Activated naive CD4-positive, alpha-beta T cell treated with anti-CD3 and anti-CD28 coated beads for 36 hours (primary cell): ENCODE measurements around the gene P3R3URF. TPM values are rescaled to one million over a fixed set of nuclear protein-coding genes. Genes with fewer than 3 reads are reported as not detected.

Experiments used
- CTCF ChIA-PET: fragments of 350-600 bp; sonication (Branson Sonifier 250); formaldehyde crosslinking; loops from one replicate; lab custom pipeline; 2021; ENCODE audit warnings: antibody characterized with exemption; lab: Charles Lee
- DNase-seq: peaks from one replicate; pipeline ENCODE4 v3.0.0-alpha.2; 2020
- H3K27ac Mint-ChIP-seq: one replicate; pipeline ENCODE4 v1.8.0; 2021; ENCODE audit warnings: mild to moderate bottlenecking, mixed read lengths
- H3K27me3 Mint-ChIP-seq: one replicate; pipeline ENCODE4 v1.8.0; 2021; ENCODE audit warnings: low read depth, mixed read lengths
- H3K36me3 Mint-ChIP-seq: one replicate; pipeline ENCODE4 v1.8.0; 2021; ENCODE audit warnings: low read depth, mixed read lengths
- H3K4me1 Mint-ChIP-seq: one replicate; pipeline ENCODE4 v1.8.0; 2021; ENCODE audit warnings: low read depth, mixed read lengths
- H3K4me3 Mint-ChIP-seq: one replicate; pipeline ENCODE4 v1.8.0; 2021; ENCODE audit warnings: mild to moderate bottlenecking, moderate library complexity, mixed read lengths
- H3K9me3 Mint-ChIP-seq: one replicate; pipeline ENCODE4 v1.8.0; 2021; ENCODE audit warnings: mixed read lengths
- intact Hi-C: fragments of 100-400 bp; cut with micrococcal nuclease; formaldehyde crosslinking; loops from one replicate; pipeline ENCODE4 v1.15.1; 2023
- total RNA-seq, 2 experiments: library from RNA; stranded (reverse); gene quantifications; one replicate each; pipeline ENCODE4 v1.2.3, GENCODE V29; 2021

P3R3URF gene
- total RNA-seq, 2 experiments from 2014 or later, result not detected

- Mint-ChIP-seq H3K9me3 (no peaks in the 10 kb centered on the region), H3K4me3 (no peak overlapping the region), H3K36me3 (no peaks in the 10 kb centered on the region), H3K27me3 (no peaks in the 10 kb centered on the region), H3K27ac (no peak overlapping the region), H3K4me1 (peaks cover 7% of the 10 kb centered on the region)
- no peak for DNase-seq
- CTCF ChIA-PET, result interaction anchor here (1.1 to 1.5 kb wide), 2 partner anchors 17 to 40 kb away, joined by 3 to 8 read pairs; no protein-coding TSS in a partner anchor
- intact Hi-C loops, result no loop called here
These were observed 30.1 kb upstream of the P3R3URF start for GRCh38 chr1:46206399-46206798.

- Mint-ChIP-seq H3K27me3 (no peaks in the 10 kb centered on the region), H3K27ac (no peak overlapping the region), H3K4me1 (peaks cover 7% of the 10 kb centered on the region), H3K9me3 (no peaks in the 10 kb centered on the region), H3K36me3 (no peaks in the 10 kb centered on the region), H3K4me3 (no peak overlapping the region)
- CTCF ChIA-PET, result no interaction called here
- DNase-seq, result no peak
- intact Hi-C loops, result no loop called here
These were observed 29.5 kb upstream of the P3R3URF start for GRCh38 chr1:46205791-46206190.

GRCh38 chr1:46205141-46205540 is 28.9 kb upstream of the P3R3URF start:
- H3K27me3 Mint-ChIP-seq, result no peaks in the 10 kb centered on the region
- H3K9me3 Mint-ChIP-seq, result no peaks in the 10 kb centered on the region
- no peak overlapping the region for H3K27ac Mint-ChIP-seq
- H3K36me3 Mint-ChIP-seq, result no peaks in the 10 kb centered on the region
- CTCF ChIA-PET, result interaction anchor here (1.3 to 1.4 kb wide), 2 partner anchors 18 to 43 kb away, joined by 3 to 5 read pairs; no protein-coding TSS in a partner anchor
- intact Hi-C loops, result no loop called here
- H3K4me3 Mint-ChIP-seq, result no peak overlapping the region
- peaks cover 7% of the 10 kb centered on the region for H3K4me1 Mint-ChIP-seq
- DNase-seq, result no peak

GRCh38 chr1:46204406-46204742 is 28.1 kb upstream of the P3R3URF start:
- H3K4me1 Mint-ChIP-seq, result peaks cover 7% of the 10 kb centered on the region
- intact Hi-C loops, result no loop called here
- no peaks in the 10 kb centered on the region for H3K9me3 Mint-ChIP-seq
- no peaks in the 10 kb centered on the region for H3K27me3 Mint-ChIP-seq
- peak overlapping the region; percentile 2 for H3K4me3 Mint-ChIP-seq
- DNase-seq, result no peak
- H3K36me3 Mint-ChIP-seq, result no peaks in the 10 kb centered on the region
- CTCF ChIA-PET, result interaction anchor here (1.3 to 1.4 kb wide), 2 partner anchors 19 to 44 kb away, joined by 3 to 5 read pairs; no protein-coding TSS in a partner anchor
- H3K27ac Mint-ChIP-seq, result no peak overlapping the region

GRCh38 chr1:46203738-46204405 is 27.6 kb upstream of the P3R3URF start:
- no peaks in the 10 kb centered on the region for H3K27me3 Mint-ChIP-seq
- H3K9me3 Mint-ChIP-seq, result no peaks in the 10 kb centered on the region
- H3K27ac Mint-ChIP-seq, result no peak overlapping the region
- DNase-seq, result no peak
- no peaks in the 10 kb centered on the region for H3K36me3 Mint-ChIP-seq
- CTCF ChIA-PET, result interaction anchor here (1.3 to 1.4 kb wide), 2 partner anchors 20 to 44 kb away, joined by 3 to 5 read pairs; no protein-coding TSS in a partner anchor
- H3K4me1 Mint-ChIP-seq, result peaks cover 10% of the 10 kb centered on the region
- intact Hi-C loops, result no loop called here
- H3K4me3 Mint-ChIP-seq, result peak overlapping the region; percentile 80

- peaks cover 2% of the 10 kb centered on the region for H3K36me3 Mint-ChIP-seq
- intact Hi-C loops, result loop anchor here (1.0 to 5.0 kb wide), 3 partner anchors 24 to 512 kb away; partner anchors contain the start of genes GPBP1L1, RAD54L and TMEM69
- H3K27me3 Mint-ChIP-seq, result no peaks in the 10 kb centered on the region
- no peaks in the 10 kb centered on the region for H3K9me3 Mint-ChIP-seq
- no peak overlapping the region for H3K27ac Mint-ChIP-seq
- no peak for DNase-seq
- H3K4me3 Mint-ChIP-seq, result peak overlapping the region; percentile 81
- CTCF ChIA-PET, result interaction anchor here (0.7 to 2.4 kb wide), 6 partner anchors 17 to 163 kb away, joined by 3 to 7 read pairs (median 4); no protein-coding TSS in a partner anchor
- H3K4me1 Mint-ChIP-seq, result peaks cover 30% of the 10 kb centered on the region
These were observed 23.0 kb upstream of the P3R3URF start for GRCh38 chr1:46199233-46199749.

GRCh38 chr1:46197964-46198811 is 21.9 kb upstream of the P3R3URF start, which contains the start of gene POMGNT1:
POMGNT1 (minus strand) TSS chr1:46198434; CDS start chr1:46197821, 613 bp downstream.
- Mint-ChIP-seq H3K4me3 (peak within 1 kb of the TSS; percentile 81), H3K27ac (peak within 1 kb of the TSS; percentile 70), H3K9me3 (no peaks in the 10 kb centered on the region), H3K27me3 (no peaks in the 10 kb centered on the region), H3K36me3 (peaks cover 3% of the 10 kb centered on the region), H3K4me1 (peaks cover 29% of the 10 kb centered on the region)
- CTCF ChIA-PET, result interaction anchor here (0.7 to 2.4 kb wide), 4 partner anchors 16 to 66 kb away, joined by 3 to 7 read pairs (median 3); partner anchors contain the start of gene PIK3R3
- peak; percentile 73 for DNase-seq
- intact Hi-C loops, result loop anchor here (1.0 to 5.0 kb wide), 4 partner anchors 13 to 511 kb away; partner anchors contain the start of genes GPBP1L1, NSUN4, RAD54L and TMEM69

- no peak for DNase-seq
- Mint-ChIP-seq H3K27me3 (no peaks in the 10 kb centered on the region), H3K9me3 (no peaks in the 10 kb centered on the region), H3K4me1 (peaks cover 24% of the 10 kb centered on the region), H3K36me3 (peaks cover 3% of the 10 kb centered on the region), H3K4me3 (peak overlapping the region; percentile 81), H3K27ac (no peak overlapping the region)
- intact Hi-C loops, result loop anchor here (5.0 kb wide), 1 partner anchor 510 kb away; the partner anchor contains the start of genes GPBP1L1 and TMEM69
- CTCF ChIA-PET, result interaction anchor here (2.4 kb wide), 1 partner anchor 26 kb away, joined by 7 read pairs; no protein-coding TSS in a partner anchor
These were observed 21.3 kb upstream of the P3R3URF start for GRCh38 chr1:46197560-46197963.

- H3K27me3 Mint-ChIP-seq, result no peaks in the 10 kb centered on the region
- no peak overlapping the region for H3K27ac Mint-ChIP-seq
- peaks cover 5% of the 10 kb centered on the region for H3K36me3 Mint-ChIP-seq
- intact Hi-C loops, result loop anchor here (5.0 kb wide), 1 partner anchor 509 kb away; the partner anchor contains the start of genes GPBP1L1 and TMEM69
- DNase-seq, result no peak
- H3K4me3 Mint-ChIP-seq, result peak overlapping the region; percentile 81
- no peaks in the 10 kb centered on the region for H3K9me3 Mint-ChIP-seq
- peaks cover 24% of the 10 kb centered on the region for H3K4me1 Mint-ChIP-seq
- CTCF ChIA-PET, result interaction anchor here (0.6 to 1.1 kb wide), 2 partner anchors 27 to 164 kb away, joined by 3 read pairs; no protein-coding TSS in a partner anchor
These were observed 20.3 kb upstream of the P3R3URF start for GRCh38 chr1:46196609-46197008.

- CTCF ChIA-PET, result interaction anchor here (0.8 to 1.8 kb wide), 3 partner anchors 11 to 16 kb away, joined by 3 to 6 read pairs (median 4); no protein-coding TSS in a partner anchor
- H3K27ac Mint-ChIP-seq, result no peak overlapping the region
These were observed 18.4 kb upstream of the P3R3URF start for GRCh38 chr1:46194641-46195193.

GRCh38 chr1:46193984-46194570 is 17.8 kb upstream of the P3R3URF start:
- intact Hi-C loops, result no loop called here
- Mint-ChIP-seq H3K27ac (no peak overlapping the region), H3K36me3 (peaks cover 10% of the 10 kb centered on the region), H3K4me3 (no peak overlapping the region), H3K9me3 (no peaks in the 10 kb centered on the region), H3K4me1 (peaks cover 20% of the 10 kb centered on the region), H3K27me3 (no peaks in the 10 kb centered on the region)
- no peak for DNase-seq
- CTCF ChIA-PET, result interaction anchor here (0.9 to 1.8 kb wide), 2 partner anchors 11 to 15 kb away, joined by 4 to 6 read pairs; no protein-coding TSS in a partner anchor

More at GRCh38 chr1:46194641-46195193, 18.4 kb upstream of the P3R3URF start:
- DNase-seq, result no peak
- Mint-ChIP-seq H3K9me3 (no peaks in the 10 kb centered on the region), H3K4me3 (no peak overlapping the region), H3K36me3 (peaks cover 6% of the 10 kb centered on the region), H3K27me3 (no peaks in the 10 kb centered on the region), H3K4me1 (peaks cover 24% of the 10 kb centered on the region)
- intact Hi-C loops, result loop anchor here (5.0 kb wide), 1 partner anchor 507 kb away; the partner anchor contains the start of genes GPBP1L1 and TMEM69
